HG03095 (cell line): Measurements from ENCODE around the gene DEGS1.

Experiments used
- ATAC-seq: cut with Tn5 transposase; IDR thresholded peaks from one replicate; pipeline ENCODE4 v1.9.1; 2021; ENCODE audit warnings: moderate library complexity; ENCODE audit not compliant: unreplicated experiment

Gene DEGS1

DNA sequence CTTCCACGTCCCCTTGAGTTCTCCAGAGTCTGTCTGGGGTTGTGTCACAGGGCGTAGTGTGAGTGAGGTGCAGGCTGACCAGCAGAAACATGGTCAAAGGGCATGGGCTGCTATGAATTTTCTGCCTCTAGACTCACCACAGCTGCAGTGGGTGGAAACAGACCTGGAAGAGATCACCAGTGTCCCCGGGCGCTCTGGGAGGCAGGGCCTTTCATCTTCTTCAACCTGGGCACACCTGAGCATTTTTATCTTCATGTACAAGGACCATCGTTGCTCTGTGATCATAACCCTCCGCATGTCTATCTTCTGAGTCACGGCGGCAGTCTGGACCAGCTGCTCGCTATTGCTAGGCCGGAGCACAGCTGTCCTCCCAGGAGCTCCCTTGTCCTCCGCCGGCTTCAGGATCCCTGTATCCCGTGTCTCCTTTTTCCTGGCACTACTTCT, 29.6 kb downstream of the DEGS1 start:
- no peak for ATAC-seq

DNA sequence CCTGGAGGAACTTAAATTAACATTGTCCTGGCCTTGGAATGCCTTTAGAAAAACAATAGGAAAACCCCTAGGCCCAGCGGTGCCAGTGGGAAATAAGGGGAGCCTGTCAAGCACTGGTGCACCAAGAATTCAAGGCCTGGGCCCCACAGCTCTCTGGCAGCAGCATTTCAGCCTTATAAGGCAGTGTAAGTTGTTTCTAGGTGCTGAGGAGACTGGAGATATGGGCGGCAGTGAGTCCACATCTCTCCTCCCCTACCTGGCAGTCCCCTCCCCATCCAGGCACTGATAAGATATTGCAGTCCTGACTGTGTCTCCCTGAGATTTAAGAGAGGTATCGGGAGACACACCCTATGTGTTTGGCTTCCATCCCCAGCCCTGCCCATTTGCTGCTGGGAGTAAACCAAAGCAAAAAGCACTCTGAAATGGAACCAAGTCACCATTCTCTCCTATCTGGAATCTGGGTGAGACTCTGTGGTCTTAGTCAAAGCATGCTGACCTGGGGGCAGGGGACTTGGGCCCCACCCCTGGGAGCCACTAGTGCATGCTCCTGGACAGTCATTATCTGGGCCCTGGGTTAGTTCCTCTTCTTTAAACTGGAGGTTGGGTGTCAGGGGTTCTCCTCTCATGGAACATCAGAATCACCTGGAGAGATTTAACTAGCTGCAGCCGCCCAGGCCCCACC, 30.5 kb downstream of the DEGS1 start:
- no peak for ATAC-seq

DNA sequence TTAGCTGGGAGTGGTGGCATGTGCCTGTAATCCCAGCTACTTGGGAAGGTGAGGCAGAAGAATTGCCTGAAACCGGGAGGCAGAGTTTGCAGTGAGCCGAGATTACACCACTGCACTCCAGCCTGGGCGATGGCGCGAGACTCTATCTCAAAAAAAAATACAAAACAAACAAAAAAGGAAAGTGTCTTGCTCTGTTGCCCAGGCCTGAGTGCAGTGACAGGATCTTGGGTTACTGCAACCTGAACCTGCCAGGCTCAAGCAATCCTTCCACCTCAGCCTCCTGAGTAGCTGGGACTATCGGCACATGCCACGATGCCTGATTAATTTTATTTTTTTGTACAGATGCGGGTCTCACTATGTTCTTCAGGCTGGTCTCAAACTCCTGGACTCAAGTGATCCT, 33.3 kb downstream of the DEGS1 start:
- no peak for ATAC-seq

DNA sequence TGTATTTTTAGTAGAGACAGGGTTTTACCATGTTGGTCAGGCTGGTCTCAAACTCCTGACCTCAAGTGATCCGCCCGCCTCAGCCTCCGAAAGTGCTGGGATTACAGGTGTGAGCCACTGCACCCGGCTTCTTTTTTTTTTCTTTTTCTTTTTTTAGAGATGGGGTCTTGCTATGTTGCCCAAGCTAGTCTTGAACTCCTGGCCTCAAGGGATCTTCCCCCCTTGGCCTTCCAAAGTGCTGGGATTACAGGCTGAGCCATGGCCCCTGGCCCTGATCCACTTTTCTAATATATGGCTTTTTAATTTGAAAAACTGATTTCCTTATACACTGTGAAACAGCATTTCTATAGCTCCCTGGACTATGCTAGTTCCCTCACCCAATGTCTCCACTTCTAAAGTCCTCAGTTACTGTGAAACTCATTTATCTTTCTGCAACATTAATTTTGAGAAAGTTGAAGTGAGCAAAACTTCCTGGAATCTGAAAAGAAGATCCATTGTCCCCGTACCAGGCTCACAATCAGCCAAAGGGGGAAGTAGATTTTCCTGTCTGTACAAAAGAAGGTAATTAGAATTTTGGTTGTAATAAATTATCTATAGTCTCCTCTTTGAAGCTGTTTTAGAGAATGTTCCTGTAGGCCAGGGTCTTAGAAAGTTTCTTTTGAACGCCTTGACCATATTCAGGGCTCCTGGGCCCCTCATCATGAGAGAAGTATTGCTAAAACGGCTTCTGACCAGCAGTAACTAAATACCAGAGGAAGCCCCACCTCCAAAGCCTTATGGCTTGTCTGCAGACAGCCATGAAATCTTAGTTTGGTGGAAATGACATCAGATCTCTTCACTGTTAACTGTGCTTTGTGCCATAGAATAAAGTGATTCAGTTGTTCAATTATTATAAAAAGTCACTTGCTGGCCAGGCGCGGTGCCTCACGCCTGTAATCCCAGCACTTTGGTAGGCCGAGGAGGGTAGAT, 34.9 kb downstream of the DEGS1 start:
- ATAC-seq = no peak

DNA sequence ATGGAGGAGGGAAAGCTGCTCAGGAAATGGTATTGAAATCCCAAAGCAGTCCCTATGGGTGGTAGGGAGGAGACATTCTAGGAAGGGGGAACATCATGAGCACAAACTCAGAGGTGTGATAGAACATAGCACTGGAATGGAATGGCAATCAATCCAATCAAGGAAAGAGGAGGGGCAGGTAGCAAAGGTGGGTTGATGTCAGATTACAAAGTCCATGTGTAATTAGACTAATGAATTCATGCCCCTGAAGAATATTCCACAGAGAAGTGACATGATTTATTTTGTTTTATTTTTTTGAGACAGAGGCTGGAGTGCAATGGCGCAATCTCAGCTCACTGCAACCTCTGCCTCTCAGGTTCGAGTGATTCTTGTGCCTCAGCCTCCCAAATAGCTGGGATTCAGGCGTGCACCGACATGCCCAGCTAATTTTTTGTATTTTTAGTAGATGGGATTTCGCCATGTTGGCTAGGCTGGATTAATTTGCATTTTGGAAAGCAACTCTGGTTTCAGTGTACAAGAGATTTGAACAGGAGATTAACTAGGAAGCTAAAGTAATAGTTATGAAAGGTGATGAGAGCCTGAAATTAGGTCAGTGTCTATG, 36.1 kb downstream of the DEGS1 start:
- no peak for ATAC-seq

DNA sequence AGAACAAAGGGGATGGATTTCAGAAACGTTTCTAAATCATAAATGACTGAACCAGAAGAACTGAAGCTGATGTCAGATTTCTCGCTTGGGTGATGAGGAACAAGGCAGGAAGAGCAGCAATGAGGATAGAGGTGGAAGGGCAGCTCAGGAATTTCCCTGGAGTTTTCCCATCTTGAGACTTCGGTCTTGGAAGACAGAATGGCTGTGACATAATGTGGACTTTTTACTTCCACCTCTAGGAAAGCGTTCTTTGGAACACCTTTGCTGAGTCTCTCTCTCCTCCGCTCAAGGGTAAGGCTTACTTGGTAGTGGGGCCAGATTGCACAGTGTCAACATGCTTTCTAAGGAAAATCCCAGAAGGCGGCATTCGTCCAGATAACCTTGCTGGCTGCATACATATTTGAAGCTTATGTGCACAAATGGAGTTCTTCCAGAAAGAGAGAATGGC, 36.6 kb downstream of the DEGS1 start:
- ATAC-seq = no peak

DNA sequence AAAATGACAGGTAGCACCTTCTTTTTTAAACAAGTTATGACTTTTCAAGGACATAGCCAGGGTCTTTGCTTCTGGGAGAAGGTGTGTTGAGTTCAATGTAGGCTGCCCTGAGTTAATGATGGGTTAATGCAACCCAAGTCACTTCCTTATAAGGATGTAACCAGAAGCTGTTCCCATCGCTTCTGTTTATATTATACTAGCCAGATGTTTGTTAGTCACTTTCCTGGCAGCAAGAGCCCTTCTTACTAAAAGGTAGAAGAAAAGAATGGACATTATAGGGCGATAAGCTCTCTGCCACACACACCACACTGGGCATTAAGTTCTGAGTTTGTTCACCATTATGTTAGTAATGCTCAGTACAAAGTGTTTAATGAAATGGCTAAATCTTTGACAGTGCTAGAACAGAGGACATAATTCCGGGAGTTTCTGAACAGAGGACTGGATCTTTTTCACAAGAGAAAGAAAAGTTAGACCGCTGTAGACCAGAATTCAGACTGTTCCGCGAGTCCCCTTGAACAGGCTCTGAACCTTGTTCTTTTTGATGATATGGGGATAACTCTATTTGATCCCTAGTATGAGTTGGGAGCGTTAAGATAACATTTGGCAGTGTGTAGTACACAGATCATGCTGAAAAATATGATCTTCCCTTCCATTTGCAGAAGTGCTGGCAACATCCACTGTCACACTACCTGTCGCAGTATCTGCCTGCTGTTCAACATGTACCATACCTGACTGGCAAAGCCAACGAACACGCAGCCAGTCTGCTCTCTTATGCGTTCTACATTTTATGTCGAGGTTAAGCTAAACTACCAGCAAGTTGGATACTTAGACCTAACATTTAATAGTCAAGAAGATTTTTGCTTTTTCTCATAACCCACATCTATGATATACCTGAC, 41.0 kb downstream of the DEGS1 start:
- no peak for ATAC-seq

DNA sequence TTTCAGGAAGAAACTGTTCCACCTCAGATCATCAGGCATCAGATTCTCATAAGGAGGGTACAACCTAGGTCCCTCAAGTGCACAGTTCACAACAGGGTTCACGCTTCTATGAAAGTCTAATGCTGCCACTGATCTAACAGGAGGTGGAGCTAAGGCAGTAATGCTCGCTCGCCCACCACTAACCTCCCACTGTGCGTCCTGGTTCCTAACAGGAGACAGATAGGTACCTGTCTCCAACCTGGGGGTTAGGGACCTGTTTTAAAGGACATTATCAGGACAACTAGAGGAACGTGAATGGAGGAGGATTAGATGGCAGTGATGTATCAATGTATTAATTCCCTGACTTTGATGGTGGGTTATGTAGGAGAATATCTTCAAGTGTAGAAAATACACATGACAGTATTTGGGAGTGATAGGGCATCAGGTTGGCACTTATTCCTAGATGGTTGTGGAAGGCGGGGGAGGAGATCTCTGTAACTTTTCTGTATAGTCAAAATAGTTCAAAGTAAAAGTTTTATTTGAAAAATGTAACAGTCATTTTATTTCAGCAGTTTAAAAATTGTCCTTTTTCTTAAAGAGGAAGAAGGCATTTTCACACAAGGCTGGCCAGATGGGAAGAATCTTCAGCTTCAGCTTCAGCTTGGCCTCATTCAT, 43.9 kb downstream of the DEGS1 start:
- ATAC-seq = no peak

DNA sequence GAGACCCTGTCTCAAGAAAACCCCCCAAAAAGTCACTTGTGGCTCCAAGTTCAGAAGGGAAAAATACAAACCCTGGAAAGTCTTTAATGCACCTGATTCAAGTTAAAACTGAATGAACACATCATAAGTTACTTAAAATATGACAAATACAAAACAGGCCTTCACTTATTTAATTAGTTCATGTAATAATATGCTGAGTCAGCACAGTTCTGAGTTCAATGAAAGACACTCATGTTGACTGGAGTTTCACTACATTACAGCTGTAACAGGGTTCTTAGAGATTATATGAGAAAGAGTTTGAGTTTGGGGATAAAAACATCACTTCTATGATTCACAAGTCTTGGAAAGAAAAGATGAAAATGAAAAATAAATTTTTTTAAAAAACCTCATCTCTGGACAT, 51.0 kb downstream of the DEGS1 start:
- ATAC-seq = no peak

DNA sequence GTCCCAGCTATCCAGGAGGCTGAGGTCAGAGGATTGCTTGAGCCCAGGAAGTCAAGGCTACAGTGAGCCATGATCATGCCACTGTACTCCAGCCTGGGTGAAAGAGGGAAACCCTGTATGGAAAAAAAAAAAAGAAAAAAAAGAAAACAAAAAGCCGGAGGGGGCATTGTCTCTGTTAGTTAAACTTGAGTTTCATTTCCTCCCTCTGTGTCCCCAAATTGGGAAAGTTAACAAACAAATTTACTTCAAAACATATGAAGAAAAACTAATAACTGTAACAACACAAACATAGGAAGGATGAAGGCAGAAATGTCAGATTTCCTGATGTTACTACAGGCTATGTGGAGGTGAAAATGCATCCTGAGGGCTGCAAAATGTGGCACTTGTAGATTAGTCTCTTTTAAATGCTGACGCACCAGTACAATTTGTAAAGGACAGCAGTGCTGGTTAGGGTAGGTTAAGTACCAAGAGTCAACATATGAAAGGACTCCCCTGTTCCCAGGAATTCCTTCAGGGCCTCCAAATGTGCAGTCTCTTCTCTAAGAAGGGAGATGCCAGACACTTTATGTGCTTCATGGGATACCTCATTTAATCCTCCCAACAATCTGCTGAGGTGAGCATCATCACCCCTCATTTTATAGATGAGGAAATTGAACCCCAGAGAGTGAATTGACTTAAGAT, 52.9 kb downstream of the DEGS1 start:
- ATAC-seq = no peak

DNA sequence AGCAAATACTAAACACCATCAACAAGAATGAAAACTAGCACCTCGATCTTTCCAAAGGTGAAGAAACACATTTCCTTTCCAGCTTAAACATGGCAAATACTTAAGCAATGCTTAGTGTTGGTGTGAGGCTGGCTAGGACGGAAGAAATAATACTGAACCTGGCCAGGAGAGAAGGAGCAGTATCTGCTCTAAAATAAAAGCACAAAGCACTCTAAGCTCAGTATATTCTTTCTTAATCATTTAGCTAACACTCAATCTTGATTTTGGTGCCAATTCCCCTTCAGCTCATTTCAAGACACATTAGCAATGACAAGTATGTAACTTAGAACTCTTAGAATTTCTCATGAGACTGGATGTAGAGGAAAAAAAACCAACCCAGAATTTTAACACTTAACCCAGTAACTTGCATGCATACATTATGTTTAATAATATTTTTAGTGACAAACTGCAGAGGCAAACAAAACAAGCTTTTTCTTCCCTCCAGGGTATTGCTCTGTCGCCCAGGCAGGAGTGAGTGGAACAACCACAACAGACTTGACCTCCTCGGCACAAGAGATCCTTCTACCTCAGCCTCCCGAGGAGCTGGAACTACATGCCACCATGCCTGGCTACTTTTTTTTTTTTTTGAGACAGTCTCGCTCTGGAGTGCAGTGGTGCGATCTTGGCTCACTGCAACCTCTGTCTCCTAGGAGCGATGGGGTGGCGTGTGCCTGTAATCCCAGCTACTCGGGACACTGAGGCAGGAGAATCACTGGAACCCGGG, 54.3 kb downstream of the DEGS1 start:
- no peak for ATAC-seq

DNA sequence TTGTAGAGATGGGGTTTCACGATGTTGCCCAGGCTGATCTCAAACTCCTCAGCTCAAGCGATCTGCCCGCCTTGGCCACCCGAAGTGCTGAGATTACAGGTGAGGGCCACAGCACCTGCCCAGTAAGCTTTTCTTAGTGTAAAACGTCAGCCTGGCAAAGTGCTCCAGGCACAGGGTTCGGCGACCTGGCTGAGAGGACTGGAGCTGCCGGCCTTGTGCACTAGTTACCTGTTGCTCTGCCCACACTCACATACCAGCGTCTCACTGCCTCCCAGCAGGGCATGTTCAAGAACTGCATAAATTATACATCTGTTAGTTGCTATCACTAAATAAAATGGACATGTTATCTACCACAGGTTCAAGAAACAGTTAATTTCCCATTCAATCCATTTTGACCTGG, 55.2 kb downstream of the DEGS1 start:
- no peak for ATAC-seq

DNA sequence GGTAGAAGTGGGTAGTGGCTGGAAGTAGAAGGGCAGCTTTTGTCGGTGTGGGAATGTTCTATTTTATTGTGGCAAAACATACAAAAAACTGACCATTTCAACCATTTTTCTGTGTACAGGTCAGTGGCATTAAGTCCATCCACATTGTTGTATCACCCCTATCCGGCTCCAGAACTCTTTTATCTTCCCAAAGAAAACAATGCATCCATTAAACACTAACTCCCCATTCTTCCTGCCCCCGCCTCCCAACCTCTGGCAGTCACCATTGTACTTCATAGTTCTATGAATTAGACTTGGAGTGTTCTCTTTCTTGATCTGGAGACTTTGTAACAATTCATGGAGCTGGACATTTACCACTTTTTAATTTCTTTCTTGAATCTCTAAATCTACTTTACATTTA, 55.7 kb downstream of the DEGS1 start:
- no peak for ATAC-seq
